ENCODE results near the gene SHROOM2. TPM values are rescaled to one million over a fixed set of nuclear protein-coding genes. Genes with fewer than 3 reads are reported as not detected.

SHROOM2 gene
- total and polyA plus RNA-seq, 7 donors: 0.05 to 0.47 (median 0.12) TPM

DNA sequence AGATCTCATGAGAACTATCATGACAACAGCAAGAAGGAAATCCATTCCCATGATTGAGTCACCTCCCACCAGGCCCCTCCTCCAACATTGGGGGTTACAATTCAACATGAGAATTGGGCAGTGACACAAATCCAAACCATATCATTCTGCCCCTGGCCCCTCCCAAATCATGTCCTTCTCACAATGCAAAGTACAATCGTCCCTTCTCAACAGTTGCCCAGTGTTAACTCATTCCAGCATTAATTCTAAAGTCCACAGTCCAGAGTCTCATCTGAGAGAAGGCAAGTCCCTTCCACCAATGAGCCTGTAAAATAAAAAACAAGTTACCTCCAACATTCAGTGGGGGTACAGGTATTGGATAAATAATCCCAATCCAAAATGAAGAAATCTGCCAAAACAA lies 166.1 kb downstream of the SHROOM2 start:
- Histone ChIP-seq H3K4me1 (no peaks in the 10 kb centered on the region), H3K9me3 (no peaks in the 10 kb centered on the region), H3K4me3 (no peak overlapping the region), H3K27ac (no peak overlapping the region), H3K36me3 (ENCODE audit: insufficient read depth in 1 of 2, low read depth in 1 of 2) (no peaks in the 10 kb centered on the region), H3K27me3 (ENCODE audit: insufficient read depth in 3 of 3, low read length in 2 of 3) (no peaks in the 10 kb centered on the region)
- WGBS, 3 donors: 47 to 64% (median 48%) methylated on average over 1 of the region's 1 CpG
- no peak for DNase-seq
- intact Hi-C loops (cut with DNase I): no loop called here
- no peak for ATAC-seq
- no peak for TF ChIP-seq CTCF (IDR thresholded peaks at IDR 0.05)

- TF ChIP-seq CTCF (IDR thresholded peaks at IDR 0.05): no peak
- H3K9me3 ChIP-seq: no peaks in the 10 kb centered on the region
- no peak overlapping the region for H3K4me3 ChIP-seq
- no peak overlapping the region for H3K27ac ChIP-seq
- H3K36me3 ChIP-seq (ENCODE audit: insufficient read depth in 1 of 2, low read depth in 1 of 2): no peaks in the 10 kb centered on the region
- intact Hi-C loops (cut with DNase I): no loop called here
- DNase-seq: no peak
- H3K27me3 ChIP-seq (ENCODE audit: insufficient read depth in 3 of 3, low read length in 2 of 3): no peaks in the 10 kb centered on the region
- H3K4me1 ChIP-seq: no peaks in the 10 kb centered on the region
- 78 to 100% (median 96%) methylated on average over 1 to 2 of the region's 2 CpGs for WGBS, 3 donors
- ATAC-seq: no peak
Observed at GRCh38 chrX:9953396-9953795, 167.2 kb downstream of the SHROOM2 start.

DNA sequence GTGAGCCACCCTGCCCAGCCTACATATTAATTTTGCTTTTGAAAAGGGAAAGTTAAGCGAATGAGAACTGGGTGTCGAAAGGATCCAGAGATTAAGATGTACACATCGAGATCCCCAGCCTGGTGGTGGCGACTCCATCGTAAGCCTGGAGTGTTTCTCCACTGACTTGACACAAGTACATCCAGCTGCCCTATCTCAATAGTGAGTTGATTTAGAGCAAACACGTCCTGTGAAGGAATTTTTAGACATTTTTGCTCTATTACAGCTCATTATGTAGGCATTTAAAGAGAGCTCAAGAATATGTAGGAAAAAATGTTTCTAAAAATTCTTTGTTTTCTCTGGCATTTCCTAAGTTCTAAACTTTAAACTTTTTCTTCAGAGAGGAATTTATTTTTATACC lies 169.3 kb downstream of the SHROOM2 start:
- no peak for TF ChIP-seq CTCF (IDR thresholded peaks at IDR 0.05)
- Histone ChIP-seq H3K27ac (no peak overlapping the region), H3K4me1 (no peaks in the 10 kb centered on the region), H3K9me3 (no peaks in the 10 kb centered on the region), H3K36me3 (ENCODE audit: insufficient read depth in 1 of 2, low read depth in 1 of 2) (no peaks in the 10 kb centered on the region), H3K4me3 (no peak overlapping the region), H3K27me3 (ENCODE audit: insufficient read depth in 3 of 3, low read length in 2 of 3) (no peaks in the 10 kb centered on the region)
- DNase-seq (no peak), ATAC-seq (no peak)
- WGBS, 3 donors: 72 to 87% (median 83%) methylated on average over 6 of the region's 6 CpGs
- intact Hi-C loops (cut with DNase I): no loop called here

DNA sequence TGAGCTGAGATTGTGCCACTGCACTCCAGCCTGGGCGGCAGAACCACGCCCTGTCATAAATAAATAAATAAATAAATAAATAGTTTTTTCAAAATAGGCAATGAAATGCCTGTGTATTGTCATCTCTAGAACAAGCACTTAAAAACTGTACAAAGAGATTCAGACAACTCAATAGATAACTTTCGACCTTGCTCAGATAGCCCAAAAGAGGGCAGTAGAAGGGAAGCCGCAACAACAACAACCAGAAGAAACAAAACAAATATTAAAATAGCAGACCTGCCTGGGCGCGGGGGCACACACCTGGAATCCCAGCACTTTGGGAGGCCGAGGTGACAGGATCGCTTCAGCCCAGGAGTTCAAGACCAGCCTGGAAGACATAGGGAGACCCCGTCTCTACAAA lies 171.5 kb downstream of the SHROOM2 start:
- Histone ChIP-seq H3K4me3 (no peak overlapping the region), H3K9me3 (no peaks in the 10 kb centered on the region), H3K4me1 (no peaks in the 10 kb centered on the region), H3K27ac (no peak overlapping the region), H3K36me3 (ENCODE audit: insufficient read depth in 1 of 2, low read depth in 1 of 2) (no peaks in the 10 kb centered on the region), H3K27me3 (ENCODE audit: insufficient read depth in 3 of 3, low read length in 2 of 3) (peaks cover 0 to 4% (median 0%) of the 10 kb centered on the region in 3 donors)
- no peak for TF ChIP-seq CTCF (IDR thresholded peaks at IDR 0.05)
- DNase-seq (no peak), ATAC-seq (no peak)
- 84 to 89% (median 88%) methylated on average over 9 of the region's 9 CpGs for WGBS, 3 donors
- intact Hi-C loops (cut with DNase I): no loop called here

GRCh38 chrX:9958183-9958582 lies 172.0 kb downstream of the SHROOM2 start:
- H3K36me3 ChIP-seq (ENCODE audit: insufficient read depth in 1 of 2, low read depth in 1 of 2): no peaks in the 10 kb centered on the region
- WGBS, 3 donors: 91% methylated on average over 5 of the region's 5 CpGs
- DNase-seq (no peak), ATAC-seq (no peak)
- H3K4me3 ChIP-seq: no peak overlapping the region
- H3K27ac ChIP-seq: no peak overlapping the region
- peaks cover 0 to 5% (median 0%) of the 10 kb centered on the region in 3 donors for H3K27me3 ChIP-seq (ENCODE audit: insufficient read depth in 3 of 3, low read length in 2 of 3)
- no peaks in the 10 kb centered on the region for H3K4me1 ChIP-seq
- intact Hi-C loops (cut with DNase I): no loop called here
- no peaks in the 10 kb centered on the region for H3K9me3 ChIP-seq
- no peak for TF ChIP-seq CTCF (IDR thresholded peaks at IDR 0.05)

All from psoas muscle (tissue), 8 donors.